GM13977 (cell line): ENCODE results near the gene ASIC1.

Experiments used
- DNase-seq: peaks from one replicate; pipeline ENCODE4 v3.0.0; 2012; ENCODE audit warnings: low spot score
- CTCF ChIP-seq: IDR thresholded peaks from 2 replicates; pipeline ENCODE4 v1.5.1; 2012; ENCODE audit warnings: mild to moderate bottlenecking, control low read depth; ENCODE audit not compliant: insufficient read depth; ENCODE audit errors: extremely low read depth, missing control alignments
- in situ Hi-C: fragments of 300-500 bp; cut with MboI; formaldehyde crosslinking; loops from one replicate; pipeline ENCODE4 v1.12.0; 2022; ENCODE audit warnings: low sequenced_read_pairs, low pct_unique_long_range_greater_than_20kb, mixed read lengths, inconsistent platforms; ENCODE audit not compliant: unreplicated experiment

ASIC1 gene

DNA sequence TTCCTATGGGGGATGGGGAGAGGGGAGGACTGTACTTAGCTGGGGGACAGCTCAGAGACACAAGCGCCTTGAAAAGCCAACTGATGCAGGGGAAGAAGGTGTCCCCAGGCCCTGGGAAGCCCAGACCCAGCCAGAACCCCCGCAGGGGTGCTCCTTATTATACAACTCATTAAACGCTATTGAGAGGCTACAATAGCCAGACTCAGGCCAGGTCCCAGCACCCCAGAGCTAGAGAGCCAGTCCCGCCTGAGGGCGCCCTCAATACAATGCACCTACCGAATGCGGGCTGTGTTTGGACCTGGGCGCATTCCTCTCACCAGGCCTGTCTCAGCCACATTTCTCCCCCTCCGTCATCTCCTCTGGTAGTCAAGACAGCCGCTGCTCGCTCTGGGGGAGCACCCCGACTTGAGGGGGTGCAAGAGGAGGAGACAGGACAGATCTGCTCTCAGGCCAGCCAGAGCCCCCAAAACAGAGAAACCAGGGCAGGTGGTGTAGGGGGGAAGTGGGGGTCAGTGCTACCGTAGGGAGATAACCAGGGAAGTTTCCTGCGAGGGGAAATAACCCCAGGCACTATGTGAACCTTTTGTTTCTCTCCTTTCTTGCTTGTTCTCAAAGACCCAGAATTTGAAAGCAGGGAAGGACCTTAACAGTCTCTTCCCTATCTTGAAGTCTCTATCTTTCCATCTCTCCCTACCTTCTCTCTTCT is 6.1 kb upstream of the ASIC1 start:
- TF ChIP-seq CTCF = no peak
- in situ Hi-C loops = loop anchor here (10.0 kb wide), 1 partner anchor 86 kb away; the partner anchor contains the start of gene AQP5
- DNase-seq = no peak

- TF ChIP-seq CTCF = no peak
- in situ Hi-C loops = loop anchor here (10.0 kb wide), 1 partner anchor 88 kb away; the partner anchor contains the start of gene AQP5
Measured at GRCh38 chr12:50052544-50052943, 4.9 kb upstream of the ASIC1 start.

GRCh38 chr12:50052964-50053363 is 4.4 kb upstream of the ASIC1 start:
- in situ Hi-C loops = loop anchor here (10.0 kb wide), 1 partner anchor 88 kb away; the partner anchor contains the start of gene AQP5
- TF ChIP-seq CTCF = no peak
- no peak for DNase-seq

More at GRCh38 chr12:50052544-50052943, 4.9 kb upstream of the ASIC1 start:
- no peak for DNase-seq

- no peak for TF ChIP-seq CTCF
- in situ Hi-C loops = loop anchor here (10.0 kb wide), 1 partner anchor 89 kb away; the partner anchor contains the start of gene AQP5
- no peak for DNase-seq
Measured at GRCh38 chr12:50053583-50053982, 3.8 kb upstream of the ASIC1 start.

DNA sequence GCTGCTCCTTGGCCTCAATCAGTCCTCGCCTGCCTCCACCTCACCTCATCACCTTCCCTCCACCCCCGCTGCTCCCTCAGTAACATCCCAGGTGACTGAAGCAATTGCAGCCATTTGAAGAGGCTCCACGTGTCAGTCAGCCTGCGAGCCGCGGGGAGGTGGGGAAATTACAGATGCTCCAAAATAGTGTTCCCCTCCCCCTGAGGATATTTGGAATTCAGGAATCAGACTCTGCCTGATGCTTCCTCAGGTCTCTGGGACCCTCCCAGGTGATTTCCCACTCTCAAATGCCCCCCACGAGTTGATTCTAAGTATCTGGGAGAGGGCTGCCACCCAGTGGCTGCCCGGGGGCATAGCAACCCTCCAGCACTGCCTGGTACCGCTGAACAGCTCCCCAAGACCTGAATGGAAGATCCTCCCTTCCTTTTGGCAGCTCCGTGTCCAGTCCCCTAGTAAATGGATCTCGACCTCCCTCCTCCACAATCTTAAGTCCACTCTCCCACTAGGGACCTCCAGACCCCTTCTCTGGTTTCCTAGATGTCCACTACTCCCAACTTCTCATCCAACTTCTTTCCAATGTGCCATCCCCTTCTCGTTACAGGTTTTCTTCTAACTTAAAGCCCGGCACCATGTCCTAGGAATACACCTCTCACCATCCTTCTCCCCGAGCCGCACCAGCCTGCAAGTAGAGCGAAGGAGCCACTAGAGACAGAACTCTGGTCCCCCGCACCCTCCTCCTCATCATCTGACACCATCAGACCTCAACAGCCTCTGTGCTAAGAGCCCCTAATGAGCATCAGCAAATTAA is 1.4 kb upstream of the ASIC1 start:
- peak; percentile 96 for TF ChIP-seq CTCF
- peak; percentile 89 for DNase-seq
- in situ Hi-C loops = loop anchor here (10.0 kb wide), 1 partner anchor 91 kb away; the partner anchor contains the start of gene AQP5

- in situ Hi-C loops = loop anchor here (10.0 kb wide), 1 partner anchor 92 kb away; the partner anchor contains the start of gene AQP5
- TF ChIP-seq CTCF = no peak
- DNase-seq = no peak
Measured at GRCh38 chr12:50056639-50056976, 788 bp upstream of the ASIC1 start.
